Upper lobe of right lung (tissue), 1 donor: ENCODE data around the gene TBC1D2B. TPM values are rescaled to one million over a fixed set of nuclear protein-coding genes. Genes with fewer than 3 reads are reported as not detected.
A peak's percentile ranks its signal among the peaks of the same experiment; 100 is the strongest.

ENCODE experiments used
- ATAC-seq: fragments of 200-7000 bp; cut with Tn5 transposase; one replicate; pipeline ENCODE4 v1.9.1; 2020; ENCODE audit warnings: mild to moderate bottlenecking, moderate library complexity
- DNase-seq: peaks from one replicate; pipeline ENCODE4 v3.0.0-alpha.2; 2020
- H3K27ac ChIP-seq: fragments of 200-600 bp; one replicate; pipeline ENCODE4 v1.8.0; 2022
- H3K27me3 ChIP-seq: fragments of 200-600 bp; one replicate; pipeline ENCODE4 v1.8.0; 2022; ENCODE audit warnings: mild to moderate bottlenecking
- H3K36me3 ChIP-seq: fragments of 200-600 bp; one replicate; pipeline ENCODE4 v1.8.0; 2022
- H3K4me1 ChIP-seq: fragments of 200-600 bp; one replicate; pipeline ENCODE4 v1.8.0; 2022
- H3K4me3 ChIP-seq: fragments of 200-600 bp; one replicate; pipeline ENCODE4 v1.8.0; 2022; ENCODE audit warnings: mild to moderate bottlenecking
- H3K9me3 ChIP-seq: fragments of 200-600 bp; one replicate; pipeline ENCODE4 v1.8.0; 2022
- CTCF ChIP-seq: fragments of 200-600 bp; IDR thresholded peaks from one replicate; pipeline ENCODE4 v1.8.0; 2022; ENCODE audit warnings: antibody characterized with exemption
- intact Hi-C: fragments of 100-400 bp; cut with DNase I; formaldehyde crosslinking; loops from one replicate; pipeline ENCODE4 v1.11.0; 2022
- total RNA-seq: library from RNA; stranded (reverse); fragmentation: NEBNext Ultra II Directional; extraction: Animal tissue kit (Norgen Biotek cat#: 25700); gene quantifications from one replicate; pipeline ENCODE4 v1.2.1, GENCODE V29; 2021
- donor health status: DM: no; HTN: yes; CAD: no; lungs with severe emphysema.

Gene TBC1D2B
- total RNA-seq, 1 donor from 2014 or later, result 88.7 TPM

GRCh38 chr15:78082106-78082742, 4.7 kb upstream of the TBC1D2B start:
- ATAC-seq, result peak; percentile 71
- no peaks in the 10 kb centered on the region for H3K36me3 ChIP-seq
- H3K4me3 ChIP-seq, result no peak overlapping the region
- peaks cover 28% of the 10 kb centered on the region for H3K4me1 ChIP-seq
- no peak for TF ChIP-seq CTCF
- no peaks in the 10 kb centered on the region for H3K27me3 ChIP-seq
- DNase-seq, result no peak
- intact Hi-C loops, result no loop called here
- no peaks in the 10 kb centered on the region for H3K9me3 ChIP-seq
- H3K27ac ChIP-seq, result peak overlapping the region; percentile 55

- H3K4me3 ChIP-seq, result no peak overlapping the region
- H3K9me3 ChIP-seq, result no peaks in the 10 kb centered on the region
- H3K36me3 ChIP-seq, result no peaks in the 10 kb centered on the region
- intact Hi-C loops, result no loop called here
- ATAC-seq, result no peak
- peaks cover 41% of the 10 kb centered on the region for H3K4me1 ChIP-seq
- DNase-seq, result no peak
- TF ChIP-seq CTCF, result no peak
- no peak overlapping the region for H3K27ac ChIP-seq
- no peaks in the 10 kb centered on the region for H3K27me3 ChIP-seq
Observed at GRCh38 chr15:78080088-78080460, 2.6 kb upstream of the TBC1D2B start.

- Histone ChIP-seq H3K9me3 (no peaks in the 10 kb centered on the region), H3K4me3 (no peak overlapping the region), H3K27ac (no peak overlapping the region), H3K36me3 (no peaks in the 10 kb centered on the region), H3K27me3 (no peaks in the 10 kb centered on the region), H3K4me1 (peaks cover 46% of the 10 kb centered on the region)
- ATAC-seq, result peak; percentile 28
- TF ChIP-seq CTCF, result no peak
- DNase-seq, result no peak
- intact Hi-C loops, result loop anchor here (10.0 kb wide), 1 partner anchor 75 kb away; no protein-coding TSS in a partner anchor
Observed at GRCh38 chr15:78079298-78080087, 2.0 kb upstream of the TBC1D2B start.

- Histone ChIP-seq H3K27me3 (no peaks in the 10 kb centered on the region), H3K4me3 (peak overlapping the region; percentile 60), H3K27ac (peak overlapping the region; percentile 71), H3K9me3 (no peaks in the 10 kb centered on the region), H3K36me3 (no peaks in the 10 kb centered on the region), H3K4me1 (peaks cover 45% of the 10 kb centered on the region)
- TF ChIP-seq CTCF, result no peak
- DNase-seq, result no peak
- intact Hi-C loops, result loop anchor here (10.0 kb wide), 1 partner anchor 73 kb away; no protein-coding TSS in a partner anchor
- no peak for ATAC-seq
Observed at GRCh38 chr15:78077871-78078210, 330 bp upstream of the TBC1D2B start.

GRCh38 chr15:78076231-78077052, 1.1 kb downstream of the TBC1D2B start:
- Histone ChIP-seq H3K27me3 (no peaks in the 10 kb centered on the region), H3K9me3 (no peaks in the 10 kb centered on the region), H3K36me3 (no peaks in the 10 kb centered on the region), H3K4me3 (peak overlapping the region; percentile 96), H3K4me1 (peaks cover 52% of the 10 kb centered on the region), H3K27ac (peak overlapping the region; percentile 96)
- no peak for TF ChIP-seq CTCF
- ATAC-seq, result peak; percentile 5
- intact Hi-C loops, result loop anchor here (10.0 kb wide), 1 partner anchor 72 kb away; no protein-coding TSS in a partner anchor
- DNase-seq, result no peak
